Measurements from ENCODE around the gene SH3RF2. TPM values are rescaled to one million over a fixed set of nuclear protein-coding genes. Genes with fewer than 3 reads are reported as not detected.

Gene SH3RF2
- total and polyA plus RNA-seq, 2 of the 13 experiments (the other 11 are each of a cell fraction or from before 2014, with no cell fraction given): 2.6 to 3.7 TPM

DNA sequence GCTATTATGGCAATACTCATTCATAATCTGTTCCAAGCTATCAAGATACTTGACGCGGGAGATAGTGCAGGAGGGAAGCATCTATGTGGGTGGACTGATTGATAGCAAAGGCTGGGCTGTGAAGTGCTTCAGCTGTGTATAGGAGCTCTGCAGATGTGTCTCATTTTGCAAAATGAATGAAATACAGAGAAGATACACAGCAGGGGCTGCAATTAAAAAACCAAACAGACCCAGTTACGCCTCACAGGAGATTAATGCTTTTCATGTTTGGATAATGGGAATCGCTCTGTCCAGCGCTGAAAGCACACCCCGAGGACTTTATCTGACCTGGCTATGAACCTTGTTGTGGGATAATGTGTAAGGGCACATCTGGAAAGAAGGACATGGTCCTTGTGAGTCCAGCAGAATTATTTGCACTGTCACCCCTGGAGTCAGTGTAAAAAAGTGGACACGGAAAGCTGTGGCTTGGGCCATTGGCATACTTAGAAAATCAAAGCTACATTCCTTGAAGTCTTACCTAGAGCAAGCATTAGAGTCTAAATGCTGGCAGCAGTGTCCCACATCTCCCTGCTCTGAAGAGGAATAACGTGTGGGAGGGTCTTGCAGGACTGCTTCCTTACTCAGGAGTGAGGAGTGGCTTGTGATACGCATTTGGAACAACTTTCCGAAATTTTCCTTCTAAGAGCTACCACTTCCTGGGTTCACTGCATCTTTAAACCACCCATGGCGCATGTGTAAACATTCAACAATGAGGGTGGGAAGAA, 2.6 kb downstream of the SH3RF2 start (continued):
- TF ChIP-seq, protein P1, sequence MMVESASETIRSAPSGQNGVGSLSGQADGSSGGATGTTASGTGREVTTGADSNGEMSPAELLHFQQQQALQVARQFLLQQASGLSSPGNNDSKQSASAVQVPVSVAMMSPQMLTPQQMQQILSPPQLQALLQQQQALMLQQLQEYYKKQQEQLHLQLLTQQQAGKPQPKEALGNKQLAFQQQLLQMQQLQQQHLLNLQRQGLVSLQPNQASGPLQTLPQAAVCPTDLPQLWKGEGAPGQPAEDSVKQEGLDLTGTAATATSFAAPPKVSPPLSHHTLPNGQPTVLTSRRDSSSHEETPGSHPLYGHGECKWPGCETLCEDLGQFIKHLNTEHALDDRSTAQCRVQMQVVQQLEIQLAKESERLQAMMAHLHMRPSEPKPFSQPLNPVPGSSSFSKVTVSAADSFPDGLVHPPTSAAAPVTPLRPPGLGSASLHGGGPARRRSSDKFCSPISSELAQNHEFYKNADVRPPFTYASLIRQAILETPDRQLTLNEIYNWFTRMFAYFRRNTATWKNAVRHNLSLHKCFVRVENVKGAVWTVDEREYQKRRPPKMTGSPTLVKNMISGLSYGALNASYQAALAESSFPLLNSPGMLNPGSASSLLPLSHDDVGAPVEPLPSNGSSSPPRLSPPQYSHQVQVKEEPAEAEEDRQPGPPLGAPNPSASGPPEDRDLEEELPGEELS (CRISPR knock-in tag; IDR thresholded peaks at IDR 0.05): no peak
- no peak for TF ChIP-seq KDM2A (CRISPR knock-in tag; IDR thresholded peaks at IDR 0.05; ENCODE audit: borderline replicate concordance, low read depth)
- no peak for TF ChIP-seq ZNF577 (CRISPR knock-in tag; IDR thresholded peaks at IDR 0.05; ENCODE audit: borderline replicate concordance, low read depth)
- TF ChIP-seq, protein P2, sequence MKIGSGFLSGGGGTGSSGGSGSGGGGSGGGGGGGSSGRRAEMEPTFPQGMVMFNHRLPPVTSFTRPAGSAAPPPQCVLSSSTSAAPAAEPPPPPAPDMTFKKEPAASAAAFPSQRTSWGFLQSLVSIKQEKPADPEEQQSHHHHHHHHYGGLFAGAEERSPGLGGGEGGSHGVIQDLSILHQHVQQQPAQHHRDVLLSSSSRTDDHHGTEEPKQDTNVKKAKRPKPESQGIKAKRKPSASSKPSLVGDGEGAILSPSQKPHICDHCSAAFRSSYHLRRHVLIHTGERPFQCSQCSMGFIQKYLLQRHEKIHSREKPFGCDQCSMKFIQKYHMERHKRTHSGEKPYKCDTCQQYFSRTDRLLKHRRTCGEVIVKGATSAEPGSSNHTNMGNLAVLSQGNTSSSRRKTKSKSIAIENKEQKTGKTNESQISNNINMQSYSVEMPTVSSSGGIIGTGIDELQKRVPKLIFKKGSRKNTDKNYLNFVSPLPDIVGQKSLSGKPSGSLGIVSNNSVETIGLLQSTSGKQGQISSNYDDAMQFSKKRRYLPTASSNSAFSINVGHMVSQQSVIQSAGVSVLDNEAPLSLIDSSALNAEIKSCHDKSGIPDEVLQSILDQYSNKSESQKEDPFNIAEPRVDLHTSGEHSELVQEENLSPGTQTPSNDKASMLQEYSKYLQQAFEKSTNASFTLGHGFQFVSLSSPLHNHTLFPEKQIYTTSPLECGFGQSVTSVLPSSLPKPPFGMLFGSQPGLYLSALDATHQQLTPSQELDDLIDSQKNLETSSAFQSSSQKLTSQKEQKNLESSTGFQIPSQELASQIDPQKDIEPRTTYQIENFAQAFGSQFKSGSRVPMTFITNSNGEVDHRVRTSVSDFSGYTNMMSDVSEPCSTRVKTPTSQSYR (CRISPR knock-in tag; IDR thresholded peaks at IDR 0.05; ENCODE audit: borderline replicate concordance): no peak
- TF ChIP-seq KLF11 (CRISPR knock-in tag; IDR thresholded peaks at IDR 0.05): no peak
- TF ChIP-seq ELF4 (CRISPR knock-in tag; IDR thresholded peaks at IDR 0.05; ENCODE audit: borderline replicate concordance): no peak
- no peak for TF ChIP-seq HIVEP1 (CRISPR knock-in tag; IDR thresholded peaks at IDR 0.05)
- no peak for TF ChIP-seq GATAD1 (CRISPR knock-in tag; IDR thresholded peaks at IDR 0.05)
